ENCODE measurements around the gene SLC12A4. TPM values are rescaled to one million over a fixed set of nuclear protein-coding genes. Genes with fewer than 3 reads are reported as not detected.
A peak's percentile ranks its signal among the peaks of the same experiment; 100 is the strongest.
"Not testable (repeated sequence)": the region's sequence is repeated elsewhere in the genome, so short reads cannot be mapped to it uniquely, and the experiment has no call there.

Gene SLC12A4
- polyA plus RNA-seq, 12 donors: 28.2 to 51.5 (median 40.7) TPM; not detected in 1

- no peak for DNase-seq
Observed at GRCh38 chr16:67942510-67943255, 25.8 kb downstream of the SLC12A4 start.

- DNase-seq: no peak
Observed at GRCh38 chr16:67942200-67942509, 26.3 kb downstream of the SLC12A4 start.

GRCh38 chr16:67941469-67942199 is 26.8 kb downstream of the SLC12A4 start:
- no peak for DNase-seq

DNA sequence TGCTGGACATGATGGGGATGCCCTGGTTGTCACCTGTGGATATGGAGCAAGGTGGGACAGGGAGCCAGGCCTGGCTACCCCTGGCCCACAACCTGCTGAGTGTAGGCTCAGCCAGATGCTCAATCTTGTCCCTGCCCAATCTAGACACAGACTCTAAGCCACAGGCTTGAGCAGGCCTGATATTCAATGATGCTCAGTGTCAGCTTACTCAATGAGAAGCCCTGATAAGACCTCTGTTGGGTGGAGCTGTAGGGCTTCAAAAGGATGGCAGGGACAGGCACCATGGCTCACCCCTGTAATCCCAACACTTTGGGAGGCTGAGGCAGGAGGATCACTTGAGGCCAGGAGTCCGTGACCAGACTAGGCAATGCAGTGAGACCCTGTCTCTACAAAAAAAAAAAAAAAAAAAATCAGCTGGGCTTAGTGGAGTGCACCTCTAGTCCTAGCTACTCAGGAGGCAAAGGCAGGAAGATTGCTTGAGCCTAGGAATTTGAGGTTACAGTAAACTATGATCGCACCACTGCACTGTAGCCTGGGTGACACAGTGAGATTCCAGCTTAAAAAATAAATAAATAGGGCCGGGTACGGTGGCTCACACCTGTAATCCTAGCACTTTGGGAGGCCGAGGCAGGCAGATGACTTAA is 27.9 kb downstream of the SLC12A4 start:
- no peak for DNase-seq

DNA sequence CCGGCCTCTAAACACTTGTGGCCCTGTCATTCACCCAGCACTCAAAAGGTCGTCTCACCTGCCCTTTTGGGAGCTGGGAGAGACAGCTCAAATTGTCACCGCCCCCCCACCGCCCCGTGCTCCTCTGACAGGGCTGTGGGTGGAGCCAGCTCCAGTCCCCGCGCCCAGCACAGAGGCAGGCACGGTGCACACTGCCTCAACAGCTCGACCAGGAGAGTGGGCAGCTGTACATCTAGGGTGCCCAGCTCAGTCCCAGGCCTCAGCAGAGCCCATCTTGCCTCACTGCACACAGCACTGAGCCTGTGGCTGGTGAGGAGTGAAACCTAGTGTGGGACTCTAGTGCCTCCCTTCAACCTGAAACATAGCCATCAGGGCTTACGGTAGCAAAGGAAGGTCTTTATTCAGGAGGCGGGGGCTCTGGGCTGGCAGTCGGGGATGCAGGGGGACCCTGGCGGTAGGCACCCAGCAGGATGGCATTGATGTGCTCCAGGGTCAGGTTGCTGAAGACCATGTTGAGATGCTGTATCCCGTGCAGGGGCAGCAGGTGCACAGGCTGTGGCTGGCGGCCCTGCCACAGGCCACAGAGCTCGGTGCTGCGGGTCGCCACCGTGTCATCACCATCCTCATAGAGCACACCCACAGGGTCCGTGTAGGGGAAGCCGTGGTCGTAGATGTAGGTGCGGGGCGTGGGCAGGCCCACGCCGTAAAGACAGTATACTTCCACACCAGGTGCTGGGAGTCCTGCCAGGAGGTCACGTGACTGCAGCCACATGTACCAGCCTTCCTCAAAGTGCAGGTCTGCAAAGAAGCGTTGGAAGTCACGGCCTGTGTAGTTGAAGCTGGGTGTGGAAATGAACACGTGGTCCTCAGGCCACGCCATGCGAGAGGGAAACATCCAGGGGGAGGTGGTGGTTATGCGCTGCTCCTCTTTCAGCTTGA is 28.7 kb downstream of the SLC12A4 start:
- DNase-seq: no peak

GRCh38 chr16:67937713-67938112 is 30.7 kb downstream of the SLC12A4 start:
- DNase-seq: not testable (repeated sequence)

DNA sequence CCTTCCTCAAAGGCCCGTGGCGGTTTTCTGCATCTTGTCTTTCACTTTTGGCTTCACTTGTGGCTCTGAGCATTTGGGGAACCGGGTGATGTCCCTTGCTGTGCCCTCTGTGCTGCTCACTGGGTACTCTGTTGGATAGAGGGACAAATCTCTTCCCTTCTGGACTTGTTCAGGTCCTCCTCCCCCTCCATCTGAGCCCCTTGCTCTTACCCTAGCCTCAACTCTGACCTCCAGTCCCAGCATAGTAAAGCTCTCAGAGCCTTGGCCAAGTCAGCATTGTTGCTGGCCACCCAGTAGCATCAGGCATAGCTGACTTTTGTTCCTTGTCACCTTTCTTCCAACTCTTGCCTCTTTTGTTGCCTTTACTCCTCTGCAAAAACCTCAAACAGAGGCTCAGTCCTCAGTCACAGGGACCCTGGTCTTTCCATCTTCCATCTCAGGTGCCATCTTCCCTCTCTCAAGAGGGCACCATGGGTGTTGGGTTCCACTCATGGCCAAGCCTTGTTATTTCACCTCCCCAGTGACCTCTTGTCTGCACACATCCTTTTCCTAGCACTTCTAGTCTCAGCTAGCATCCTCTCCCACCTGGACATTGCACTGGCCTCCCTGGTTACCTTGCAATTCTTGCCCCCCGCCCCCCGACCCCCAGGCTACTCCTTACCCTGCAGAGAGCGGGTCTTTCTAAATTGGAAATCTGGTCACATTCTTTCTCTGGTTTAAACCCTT is 31.4 kb downstream of the SLC12A4 start:
- peak; percentile 63 for DNase-seq

DNA sequence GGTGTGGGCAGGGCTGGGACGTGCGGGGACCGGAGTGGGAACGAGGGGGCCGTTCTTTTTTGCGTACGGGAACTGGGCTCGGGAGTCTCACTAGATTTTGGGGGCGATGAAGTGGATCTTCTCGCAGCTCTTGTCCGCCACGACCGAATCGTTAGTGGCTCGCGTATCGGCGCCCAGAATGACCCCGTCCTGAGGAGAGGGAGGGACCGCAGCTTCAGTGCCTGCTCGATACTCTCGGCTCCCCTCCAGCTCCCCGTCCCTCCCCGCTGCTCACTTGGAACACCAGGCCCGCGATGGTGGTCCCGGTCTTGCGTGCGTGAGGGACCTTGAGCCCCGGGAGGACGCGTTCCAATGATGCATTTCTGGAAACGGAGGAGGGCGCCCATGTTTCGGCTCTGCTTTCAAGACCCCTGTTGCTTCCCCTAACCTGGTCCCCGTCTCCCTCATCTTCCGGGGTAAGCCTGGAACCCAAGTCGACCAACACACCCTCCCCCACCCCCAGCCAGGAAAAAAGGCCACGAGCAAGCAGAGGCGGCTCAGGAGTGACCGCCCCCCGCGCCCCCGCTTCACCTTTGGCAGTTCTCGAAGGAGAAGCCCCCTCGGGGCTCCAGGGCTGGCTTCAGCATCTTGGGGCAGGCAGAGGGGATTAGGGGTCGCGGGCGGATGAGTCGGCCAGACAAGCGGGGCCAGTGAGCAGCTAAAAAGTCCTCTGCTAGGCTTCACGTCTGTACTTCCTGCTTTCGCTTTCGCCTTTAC is 32.1 kb downstream of the SLC12A4 start, which contains the start of gene PSMB10:
PSMB10 (minus strand) TSS at position 727 of the 756 bp plus-strand sequence; CDS start at position 626, 101 bp downstream.
- peak; percentile 62 for DNase-seq

DNA sequence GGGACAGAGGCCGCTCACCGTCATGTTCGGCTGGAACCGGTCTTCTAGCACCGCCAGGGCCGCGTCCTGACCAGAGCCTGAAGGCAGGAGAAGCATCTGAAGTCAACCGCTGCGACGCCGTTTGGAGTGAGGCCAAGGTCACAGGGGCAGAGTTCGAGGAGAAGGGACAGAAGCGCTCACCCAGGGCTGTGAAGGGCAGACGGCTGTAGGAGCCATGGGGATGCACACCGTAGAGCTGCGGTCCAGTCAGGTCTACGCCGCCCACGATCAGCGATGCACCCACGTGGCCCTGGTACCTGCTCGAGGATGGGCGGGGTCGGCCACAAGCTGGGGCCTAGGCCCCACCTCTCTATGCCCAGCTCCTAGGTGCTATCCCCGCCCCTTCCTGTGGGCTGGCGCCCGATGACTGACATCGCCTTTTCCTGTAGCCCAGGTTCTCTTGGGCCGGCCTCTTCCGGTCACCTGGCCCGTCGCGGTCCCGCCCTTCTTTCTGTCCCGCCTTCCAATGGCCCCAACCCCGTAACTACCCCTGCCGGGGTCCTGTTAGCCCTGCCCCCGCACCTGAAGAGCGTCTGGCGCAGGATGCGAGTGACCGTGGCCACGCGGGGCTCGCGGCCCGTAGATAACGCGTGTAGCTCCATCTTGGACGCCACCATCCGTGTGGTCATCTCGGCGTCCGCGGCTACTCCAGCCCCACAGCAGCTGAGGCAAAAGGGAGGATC is 32.9 kb downstream of the SLC12A4 start:
- peak; percentile 92 for DNase-seq

GRCh38 chr16:67935101-67935401 is 33.4 kb downstream of the SLC12A4 start:
- DNase-seq: no peak

- DNase-seq: no peak
Observed at GRCh38 chr16:67934306-67935100, 33.9 kb downstream of the SLC12A4 start.

- DNase-seq: no peak
Observed at GRCh38 chr16:67933805-67934204, 34.6 kb downstream of the SLC12A4 start.

- no peak for DNase-seq
Observed at GRCh38 chr16:67932462-67932840, 36.0 kb downstream of the SLC12A4 start.

DNA sequence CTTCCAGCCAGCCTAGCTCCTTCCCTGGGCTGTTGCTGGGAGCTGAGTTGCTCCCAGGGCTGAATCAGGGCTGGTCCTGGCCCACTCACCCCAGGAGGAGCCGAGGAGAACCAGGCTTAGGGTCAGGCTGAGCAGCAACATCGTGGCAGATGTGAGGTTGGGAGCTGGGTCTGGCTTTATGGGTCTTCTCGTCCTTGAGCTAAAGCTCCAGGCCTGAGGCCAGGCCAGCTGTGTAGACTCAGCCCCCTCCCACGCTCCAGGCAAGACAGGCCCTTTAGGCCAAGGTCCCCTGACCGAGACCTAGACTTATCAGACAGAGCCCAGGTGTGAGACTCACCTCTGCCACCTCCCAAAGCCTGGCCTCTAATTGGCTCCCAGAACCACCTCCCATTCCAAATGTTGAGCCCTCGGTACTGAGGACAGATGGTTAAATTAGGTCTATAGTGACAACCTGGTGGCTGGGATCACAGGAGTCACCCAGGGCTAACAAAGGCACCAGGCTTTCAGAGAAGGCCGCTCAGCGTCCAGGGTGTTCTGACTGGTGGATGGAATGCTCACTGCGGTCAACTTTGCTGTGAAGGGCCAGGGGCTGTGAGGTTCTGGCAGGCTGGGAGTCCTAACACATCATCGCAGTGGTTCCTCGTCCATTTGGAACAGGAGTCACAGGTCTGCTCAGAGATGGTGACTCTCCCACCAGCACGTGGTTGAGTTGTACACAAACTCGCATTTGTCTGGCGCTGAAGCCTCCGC is 36.5 kb downstream of the SLC12A4 start, which contains the start of gene CTRL:
CTRL (minus strand) TSS at position 151 of the 750 bp plus-strand sequence; CDS start at position 141, 10 bp downstream.
- no peak for DNase-seq

DNA sequence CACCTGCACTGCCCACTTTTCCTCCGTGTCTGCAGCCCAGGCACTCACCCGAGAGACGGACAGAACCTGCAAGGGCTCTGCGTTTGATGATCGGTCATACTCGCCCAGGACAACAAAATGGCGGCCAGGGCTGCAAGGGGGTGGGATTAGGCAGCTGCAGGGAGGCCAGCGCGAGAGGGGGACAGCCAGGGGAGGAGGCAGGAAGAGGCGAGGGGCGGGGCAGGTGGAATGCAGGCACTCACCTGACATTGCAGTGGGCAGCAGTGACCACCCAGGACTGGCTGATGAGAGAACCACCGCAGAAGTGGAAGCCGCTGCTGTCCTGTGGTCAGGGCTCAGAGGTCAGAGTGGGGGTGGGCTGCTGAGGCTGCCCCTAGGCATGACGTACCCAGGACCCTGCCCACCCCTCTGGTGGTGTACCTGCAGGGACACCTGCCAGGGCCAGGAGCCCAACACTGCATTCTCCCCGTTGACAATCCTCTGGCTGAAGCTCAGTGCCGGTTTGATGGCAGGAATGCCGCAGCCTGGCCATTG is 37.7 kb downstream of the SLC12A4 start:
- DNase-seq: no peak

DNA sequence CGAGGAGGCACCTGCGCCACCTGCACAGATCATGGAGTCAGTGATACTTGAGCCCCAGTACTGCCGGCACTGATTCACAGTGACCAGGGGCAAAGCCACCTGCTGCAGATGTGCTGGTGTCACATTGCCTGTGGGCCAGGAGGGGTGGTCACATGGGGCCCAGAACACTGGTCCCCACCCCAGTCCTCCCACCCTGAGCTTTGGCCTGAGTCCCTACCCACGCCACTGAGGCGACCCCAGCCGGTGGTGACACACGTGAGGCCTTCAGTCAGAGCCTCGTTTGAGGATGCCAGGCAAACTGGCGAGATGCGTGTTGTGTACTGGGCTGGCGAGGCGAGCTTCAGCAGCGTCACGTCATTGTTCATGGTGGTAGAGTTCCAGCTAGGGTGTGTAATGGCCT is 38.2 kb downstream of the SLC12A4 start:
- DNase-seq: no peak

GRCh38 chr16:67928561-67929364 is 39.7 kb downstream of the SLC12A4 start:
- DNase-seq: peak; percentile 69
